Measurements from ENCODE around the gene ZSCAN2.

The ZSCAN2 gene

GRCh38 chr15:84658080-84658787 is 57.4 kb downstream of the ZSCAN2 start, which contains the start of gene NMB:
Gene NMB, minus strand, starts transcription at chr15:84658199. Its CDS starts 47 bp downstream, at chr15:84658152.
- Histone ChIP-seq H3K27me3 (ENCODE audit: insufficient read depth, low read length) (peaks cover 25% of the 10 kb centered on the region), H3K4me3 (ENCODE audit: low read length) (peak within 1 kb of the TSS; percentile 82), H3K36me3 (ENCODE audit: insufficient read depth, low read depth, low read length) (peaks cover 8% of the 10 kb centered on the region; the same call in 1 of the 2 replicates), H3K4me1 (ENCODE audit: insufficient read depth, low read length) (peaks cover 4% of the 10 kb centered on the region; the same call in 1 of the 2 replicates), H3K9ac (ENCODE audit: low read depth, low read length) (peak within 1 kb of the TSS; percentile 74), H3K9me3 (ENCODE audit: insufficient read depth, low read depth, low read length) (no peaks in the 10 kb centered on the region), H3K27ac (ENCODE audit: low read length) (no peak within 1 kb of the TSS)

- Histone ChIP-seq H3K27me3 (ENCODE audit: insufficient read depth, low read length) (peaks cover 25% of the 10 kb centered on the region), H3K4me1 (ENCODE audit: insufficient read depth, low read length) (peaks cover 4% of the 10 kb centered on the region; the same call in 1 of the 2 replicates), H3K9me3 (ENCODE audit: insufficient read depth, low read depth, low read length) (no peaks in the 10 kb centered on the region), H3K4me3 (ENCODE audit: low read length) (peak overlapping the region; percentile 82), H3K27ac (ENCODE audit: low read length) (no peak overlapping the region), H3K36me3 (ENCODE audit: insufficient read depth, low read depth, low read length) (peaks cover 8% of the 10 kb centered on the region; the same call in 1 of the 2 replicates), H3K9ac (ENCODE audit: low read depth, low read length) (peak overlapping the region; percentile 71; the same call in 1 of the 2 replicates)
These were observed 58.1 kb downstream of the ZSCAN2 start for GRCh38 chr15:84658788-84659411.

- H3K27me3 ChIP-seq (ENCODE audit: insufficient read depth, low read length), result peaks cover 23% of the 10 kb centered on the region
- H3K9ac ChIP-seq (ENCODE audit: low read depth, low read length), result no peak overlapping the region
- peaks cover 4% of the 10 kb centered on the region; the same call in 1 of the 2 replicates for H3K4me1 ChIP-seq (ENCODE audit: insufficient read depth, low read length)
- no peaks in the 10 kb centered on the region for H3K9me3 ChIP-seq (ENCODE audit: insufficient read depth, low read depth, low read length)
- no peak overlapping the region for H3K4me3 ChIP-seq (ENCODE audit: low read length)
- no peak overlapping the region for H3K27ac ChIP-seq (ENCODE audit: low read length)
- H3K36me3 ChIP-seq (ENCODE audit: insufficient read depth, low read depth, low read length), result peaks cover 16% of the 10 kb centered on the region
These were observed 59.3 kb downstream of the ZSCAN2 start for GRCh38 chr15:84659904-84660781.

- H3K27ac ChIP-seq (ENCODE audit: low read length), result no peak overlapping the region
- peaks cover 24% of the 10 kb centered on the region for H3K36me3 ChIP-seq (ENCODE audit: insufficient read depth, low read depth, low read length)
- H3K9me3 ChIP-seq (ENCODE audit: insufficient read depth, low read depth, low read length), result no peaks in the 10 kb centered on the region
- peaks cover 4% of the 10 kb centered on the region; the same call in 1 of the 2 replicates for H3K4me1 ChIP-seq (ENCODE audit: insufficient read depth, low read length)
- peaks cover 19% of the 10 kb centered on the region for H3K27me3 ChIP-seq (ENCODE audit: insufficient read depth, low read length)
- H3K4me3 ChIP-seq (ENCODE audit: low read length), result no peak overlapping the region
- no peak overlapping the region for H3K9ac ChIP-seq (ENCODE audit: low read depth, low read length)
These were observed 60.2 kb downstream of the ZSCAN2 start for GRCh38 chr15:84661001-84661400.

- Histone ChIP-seq H3K27ac (ENCODE audit: low read length) (no peak overlapping the region), H3K27me3 (ENCODE audit: insufficient read depth, low read length) (no peaks in the 10 kb centered on the region), H3K4me1 (ENCODE audit: insufficient read depth, low read length) (no peaks in the 10 kb centered on the region), H3K9ac (ENCODE audit: low read depth, low read length) (no peak overlapping the region), H3K4me3 (ENCODE audit: low read length) (no peak overlapping the region), H3K9me3 (ENCODE audit: insufficient read depth, low read depth, low read length) (no peaks in the 10 kb centered on the region), H3K36me3 (ENCODE audit: insufficient read depth, low read depth, low read length) (peaks cover 73% of the 10 kb centered on the region)
These were observed 65.6 kb downstream of the ZSCAN2 start for GRCh38 chr15:84666373-84666772.

- H3K9me3 ChIP-seq (ENCODE audit: insufficient read depth, low read depth, low read length), result no peaks in the 10 kb centered on the region
- H3K9ac ChIP-seq (ENCODE audit: low read depth, low read length), result no peak overlapping the region
- no peak overlapping the region for H3K4me3 ChIP-seq (ENCODE audit: low read length)
- no peaks in the 10 kb centered on the region for H3K4me1 ChIP-seq (ENCODE audit: insufficient read depth, low read length)
- H3K27me3 ChIP-seq (ENCODE audit: insufficient read depth, low read length), result no peaks in the 10 kb centered on the region
- H3K36me3 ChIP-seq (ENCODE audit: insufficient read depth, low read depth, low read length), result peaks cover 73% of the 10 kb centered on the region
- no peak overlapping the region for H3K27ac ChIP-seq (ENCODE audit: low read length)
These were observed 67.6 kb downstream of the ZSCAN2 start for GRCh38 chr15:84668221-84668982.

- H3K4me1 ChIP-seq (ENCODE audit: insufficient read depth, low read length), result no peaks in the 10 kb centered on the region
- H3K4me3 ChIP-seq (ENCODE audit: low read length), result no peak overlapping the region
- H3K36me3 ChIP-seq (ENCODE audit: insufficient read depth, low read depth, low read length), result peaks cover 78% of the 10 kb centered on the region
- no peak overlapping the region for H3K27ac ChIP-seq (ENCODE audit: low read length)
- H3K27me3 ChIP-seq (ENCODE audit: insufficient read depth, low read length), result no peaks in the 10 kb centered on the region
- no peaks in the 10 kb centered on the region for H3K9me3 ChIP-seq (ENCODE audit: insufficient read depth, low read depth, low read length)
- H3K9ac ChIP-seq (ENCODE audit: low read depth, low read length), result no peak overlapping the region
These were observed 68.9 kb downstream of the ZSCAN2 start for GRCh38 chr15:84669726-84670125.

GRCh38 chr15:84671211-84671610 is 70.4 kb downstream of the ZSCAN2 start:
- Histone ChIP-seq H3K4me3 (ENCODE audit: low read length) (no peak overlapping the region), H3K36me3 (ENCODE audit: insufficient read depth, low read depth, low read length) (peaks cover 76% of the 10 kb centered on the region), H3K9ac (ENCODE audit: low read depth, low read length) (no peak overlapping the region), H3K27ac (ENCODE audit: low read length) (no peak overlapping the region), H3K4me1 (ENCODE audit: insufficient read depth, low read length) (no peaks in the 10 kb centered on the region), H3K9me3 (ENCODE audit: insufficient read depth, low read depth, low read length) (no peaks in the 10 kb centered on the region), H3K27me3 (ENCODE audit: insufficient read depth, low read length) (no peaks in the 10 kb centered on the region)

All from iPS-20b (cell line).